T-helper 1 cell treated with Interleukin-12 subunit alpha and Interleukin-12 subunit beta and Interleukin-4 antibody, amounts not matched to agents 30 ng/mL and 1 ng/mL, for 36 hours (primary cell): ENCODE measurements around the gene PRRG3. TPM values are rescaled to one million over a fixed set of nuclear protein-coding genes. Genes with fewer than 3 reads are reported as not detected.

Experiments used
- intact Hi-C: fragments of 100-400 bp; cut with micrococcal nuclease; formaldehyde crosslinking; loops from one replicate; pipeline ENCODE4 v1.15.1; 2024
- total RNA-seq: library from RNA; stranded (reverse); gene quantifications from 2 replicates; pipeline ENCODE4 v1.2.3, GENCODE V29; 2022

The PRRG3 gene
- total RNA-seq, 1 donor from 2014 or later, result not detected

DNA sequence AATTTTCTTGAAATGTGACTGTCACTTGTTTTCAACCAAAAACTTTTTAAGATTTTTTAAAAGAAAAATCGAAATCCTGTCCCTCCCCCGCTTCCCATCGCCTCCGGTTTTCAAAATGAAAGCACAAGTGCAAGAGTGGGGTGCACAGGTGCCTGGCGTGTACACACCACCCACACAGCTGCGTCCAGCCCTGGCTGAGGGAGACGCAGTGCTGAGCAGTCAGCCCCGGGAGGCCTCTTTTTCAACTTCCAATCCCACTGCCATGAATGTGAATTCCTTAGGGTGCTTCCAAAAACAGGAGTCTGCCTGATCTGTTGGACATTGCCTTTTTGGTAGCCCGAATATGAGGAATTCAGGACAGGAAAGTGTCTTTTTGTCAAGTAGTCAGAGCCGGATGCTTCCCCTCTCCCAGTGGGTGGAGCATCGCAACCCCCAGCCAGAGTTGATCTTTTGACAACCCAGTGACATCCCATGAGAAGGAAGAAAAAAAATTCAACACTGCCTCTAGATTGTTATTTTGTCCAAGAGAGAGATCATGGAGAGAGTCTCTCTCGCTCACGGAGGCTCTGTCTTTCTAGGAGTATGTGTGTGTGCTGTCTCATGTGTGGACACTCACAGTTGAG, 8.9 kb downstream of the PRRG3 start:
- intact Hi-C loops, result no loop called here

- intact Hi-C loops, result no loop called here
These were observed 13.6 kb downstream of the PRRG3 start for GRCh38 chrX:151708821-151709220.

- intact Hi-C loops, result no loop called here
These were observed 15.2 kb downstream of the PRRG3 start for GRCh38 chrX:151710457-151710856.

- intact Hi-C loops, result no loop called here
These were observed 15.9 kb downstream of the PRRG3 start for GRCh38 chrX:151711154-151711553.

DNA sequence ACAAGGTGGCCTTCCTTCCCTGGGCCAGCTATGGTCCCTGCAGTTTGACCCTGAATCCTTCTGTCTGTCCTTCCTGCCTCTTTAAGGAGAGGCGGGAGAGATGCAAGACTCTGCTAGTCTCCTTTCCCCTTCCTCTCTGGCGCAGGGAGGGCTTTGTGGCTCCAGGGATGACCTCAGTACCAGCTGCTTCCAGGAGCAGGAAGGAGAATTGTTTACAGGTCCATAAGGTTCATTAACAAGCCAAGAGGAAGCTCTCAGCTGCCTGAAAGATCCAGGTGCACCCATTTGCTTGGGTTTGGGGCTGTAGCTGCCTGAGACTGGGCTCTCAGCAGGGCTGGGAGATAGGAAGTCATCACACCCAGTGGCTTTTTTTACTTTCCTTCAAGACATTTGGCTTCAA, 16.5 kb downstream of the PRRG3 start:
- intact Hi-C loops, result no loop called here

DNA sequence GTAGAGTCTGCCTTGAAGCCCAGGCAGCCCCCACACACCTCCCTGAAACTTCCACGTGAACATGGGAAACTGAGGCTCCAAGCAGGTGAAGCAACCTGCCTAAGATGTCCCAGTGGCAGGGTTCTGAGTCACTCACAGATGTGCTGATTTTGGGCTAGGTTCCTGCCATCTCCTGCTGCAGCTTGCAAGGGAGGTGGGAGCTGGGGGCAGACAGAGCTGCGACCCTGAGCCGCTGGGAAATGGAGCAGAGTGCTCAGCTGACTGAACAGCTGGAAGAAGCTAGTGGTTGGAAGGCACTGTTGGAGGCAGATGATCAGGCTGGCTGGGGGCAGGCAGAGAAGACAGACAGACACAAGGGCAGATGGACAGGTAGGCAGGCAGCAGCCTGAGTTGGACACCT, 17.0 kb downstream of the PRRG3 start:
- intact Hi-C loops, result no loop called here

DNA sequence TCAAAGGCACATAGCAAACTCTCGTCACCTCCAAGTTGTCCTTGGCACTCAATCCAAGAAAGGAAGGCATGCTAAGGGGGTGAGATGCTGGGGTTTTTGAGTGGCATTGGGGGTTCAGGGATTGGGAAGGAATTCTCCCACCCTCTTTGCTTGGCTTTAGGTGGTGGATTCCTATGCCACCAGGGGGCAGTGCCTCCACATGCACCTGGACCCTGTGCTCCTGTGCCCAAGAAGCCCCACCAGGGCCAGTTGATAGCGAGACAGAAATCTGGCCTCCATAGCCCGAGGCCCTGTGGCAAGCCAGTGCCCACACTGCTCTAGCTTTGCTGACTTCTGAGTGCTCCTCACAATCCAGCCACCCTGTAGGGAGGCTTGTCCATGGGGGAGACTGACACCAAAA, 18.6 kb downstream of the PRRG3 start:
- intact Hi-C loops, result no loop called here

DNA sequence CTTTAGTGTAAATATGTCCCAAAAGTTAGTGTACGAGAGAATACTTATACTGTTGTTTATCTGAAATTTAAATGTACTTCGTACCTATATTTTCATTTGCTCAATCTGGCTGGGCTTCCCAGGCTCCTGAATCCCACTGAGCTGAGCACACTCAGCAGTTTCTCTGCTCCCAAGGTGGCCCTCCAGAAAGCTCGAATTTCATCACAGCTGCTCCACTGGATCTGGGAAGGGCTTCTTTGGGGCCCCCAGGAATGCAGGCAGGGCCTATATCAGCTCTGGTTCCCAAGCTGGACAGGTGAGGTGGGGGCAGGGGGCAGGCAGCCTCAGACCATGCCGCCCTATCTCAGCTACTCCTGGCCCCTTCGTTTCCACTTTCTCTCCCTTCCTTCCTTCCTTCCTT, 19.1 kb downstream of the PRRG3 start:
- intact Hi-C loops, result no loop called here

DNA sequence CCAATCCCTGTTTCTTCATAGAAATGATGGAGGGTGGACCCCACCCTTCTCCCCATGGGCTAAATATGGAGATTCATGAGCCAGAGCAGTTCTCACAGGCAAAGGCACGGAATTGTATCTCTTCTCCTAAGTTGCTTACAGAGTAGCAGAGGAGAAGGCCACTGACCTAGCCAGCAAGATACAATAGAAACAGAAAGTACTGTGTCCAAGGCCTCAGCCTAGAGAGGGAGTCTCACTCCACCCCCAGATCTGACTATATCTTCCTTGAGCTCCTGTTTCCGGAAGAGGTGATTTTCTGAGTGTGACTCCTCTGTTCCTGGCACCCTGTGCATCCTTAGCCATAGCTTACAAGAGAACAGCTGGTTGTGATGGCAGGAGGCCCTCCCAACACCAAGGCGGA, 20.5 kb downstream of the PRRG3 start, which contains the start of gene FATE1:
TSS of gene FATE1 (plus strand) at position 284 of the 400 bp plus-strand sequence. CDS start at position 369, 85 bp downstream.
- intact Hi-C loops, result no loop called here

- intact Hi-C loops, result no loop called here
These were observed 27.1 kb downstream of the PRRG3 start for GRCh38 chrX:151722241-151722846.

- intact Hi-C loops, result no loop called here
These were observed 28.0 kb downstream of the PRRG3 start for GRCh38 chrX:151723156-151723760.

DNA sequence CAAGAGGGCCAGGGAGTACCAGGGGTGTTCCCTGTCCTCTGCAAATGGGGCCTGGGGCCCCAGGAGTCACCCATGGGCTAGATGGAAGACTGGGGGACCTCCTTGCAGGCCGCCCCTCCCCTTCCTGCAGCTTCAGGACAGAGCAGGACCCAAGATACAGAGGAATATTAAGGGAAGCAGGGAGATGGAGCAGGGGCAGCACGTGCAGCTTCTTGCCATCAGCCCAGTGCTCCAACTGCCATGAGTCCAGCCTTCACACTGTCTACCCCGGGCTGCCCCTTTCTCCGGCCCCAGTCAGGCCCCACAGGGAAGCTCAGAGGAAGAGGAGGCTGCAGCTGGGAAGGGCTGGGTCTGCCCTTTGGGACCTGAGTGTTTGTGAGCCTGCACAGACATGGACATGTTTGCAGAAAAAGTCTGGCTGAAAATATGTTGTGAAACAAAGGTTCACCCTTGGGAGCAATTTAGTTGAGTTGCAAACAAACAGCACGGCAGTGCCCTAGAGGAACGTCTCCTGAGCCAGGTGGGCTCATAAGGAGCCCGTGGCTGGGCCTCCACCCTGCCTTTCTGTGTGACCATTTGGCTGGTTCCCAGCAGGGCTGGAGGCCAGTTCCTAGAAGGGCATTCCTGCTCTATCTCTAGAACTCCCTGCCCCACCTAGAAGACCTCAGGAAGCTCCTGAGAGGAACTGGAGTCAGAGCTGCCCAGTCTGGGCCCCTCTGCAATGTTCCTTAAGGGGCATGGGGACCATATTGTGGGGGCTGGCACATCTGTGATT, 29.5 kb downstream of the PRRG3 start:
- intact Hi-C loops, result no loop called here

DNA sequence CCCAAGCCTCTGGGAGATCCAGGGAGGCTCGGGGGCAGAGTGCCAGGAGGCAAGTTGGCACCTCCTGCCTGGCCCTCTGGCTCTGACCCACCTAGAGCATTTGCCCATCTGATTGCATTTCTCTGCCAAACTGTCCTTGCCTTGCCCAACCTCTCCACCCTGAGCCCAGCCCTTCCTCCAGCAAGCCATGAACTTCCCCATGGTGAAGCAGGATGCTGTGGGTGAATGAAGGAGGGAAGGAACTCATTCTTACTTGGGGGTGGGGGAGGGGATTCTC, 30.0 kb downstream of the PRRG3 start:
- intact Hi-C loops, result no loop called here

DNA sequence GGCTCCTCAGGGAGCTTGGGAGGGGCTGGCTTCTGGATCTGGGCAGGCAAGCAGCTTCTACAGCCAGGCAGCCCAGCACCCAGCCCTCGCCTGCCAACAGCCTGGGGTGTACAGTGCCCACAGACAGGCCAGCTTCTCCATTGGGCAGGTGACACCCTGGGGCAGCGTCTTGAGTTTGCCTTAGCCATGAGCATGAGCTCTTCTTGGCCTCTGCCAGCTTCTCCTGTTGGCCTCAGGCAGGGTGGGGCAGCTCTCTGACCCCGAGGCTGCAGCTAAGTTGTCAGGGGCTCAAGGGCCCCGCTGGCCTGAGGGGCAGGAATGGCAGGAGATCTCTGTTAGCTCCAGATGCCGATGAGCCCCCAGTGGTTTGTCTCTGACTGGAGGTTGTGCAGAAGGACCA, 31.5 kb downstream of the PRRG3 start:
- intact Hi-C loops, result no loop called here

DNA sequence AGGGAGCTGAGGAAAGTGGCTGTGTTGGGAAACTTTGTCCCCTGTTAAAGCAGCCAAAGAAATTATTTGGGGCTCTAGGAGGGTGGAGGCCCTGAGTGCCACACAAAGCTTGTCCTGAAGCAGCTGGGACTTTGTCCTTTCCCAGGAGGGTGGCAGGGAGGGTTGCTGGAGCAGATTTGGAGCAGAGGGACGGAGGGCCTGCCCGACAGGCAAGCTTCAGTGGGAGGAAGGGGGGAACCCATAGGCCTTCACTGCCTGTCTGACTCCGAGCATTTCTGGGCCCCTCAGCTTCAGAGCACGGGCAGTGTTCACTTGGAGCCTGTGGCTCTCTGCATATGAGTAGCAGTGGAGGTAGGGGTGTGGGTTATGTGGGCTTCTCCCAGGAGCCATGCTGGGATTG, 32.1 kb downstream of the PRRG3 start:
- intact Hi-C loops, result no loop called here

DNA sequence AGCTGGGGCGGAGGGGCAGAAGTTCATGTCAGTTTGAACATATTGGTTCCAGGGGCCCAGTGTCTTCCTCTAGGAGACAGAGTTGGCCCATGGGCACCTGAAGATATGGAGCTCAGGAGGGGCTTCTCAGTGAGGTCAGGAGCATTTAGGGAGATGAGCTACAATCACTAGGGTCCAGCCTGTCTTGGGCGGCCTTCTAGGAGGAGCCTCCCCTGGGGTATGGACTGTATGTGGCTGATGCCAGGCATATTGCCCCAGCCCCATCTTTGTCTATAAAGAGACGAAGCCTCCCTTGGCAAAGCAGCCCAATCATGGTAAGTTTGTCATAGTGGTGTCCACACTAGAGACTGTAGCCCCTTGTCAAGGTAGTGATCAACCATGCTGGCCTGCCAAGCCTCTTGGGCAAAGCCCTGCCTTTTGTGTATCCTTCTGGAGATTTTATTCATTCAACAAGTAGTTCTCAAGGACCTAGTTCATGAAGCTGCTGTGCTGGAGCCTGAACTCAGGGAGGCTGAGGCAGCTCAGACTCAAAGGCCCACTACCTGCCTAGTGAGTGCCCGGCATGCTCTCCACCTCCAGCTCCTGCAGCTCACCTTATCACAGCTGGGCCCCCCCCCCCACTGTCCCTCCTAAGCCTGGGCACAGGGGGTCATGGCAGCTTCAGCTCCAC, 33.9 kb downstream of the PRRG3 start:
- intact Hi-C loops, result no loop called here

DNA sequence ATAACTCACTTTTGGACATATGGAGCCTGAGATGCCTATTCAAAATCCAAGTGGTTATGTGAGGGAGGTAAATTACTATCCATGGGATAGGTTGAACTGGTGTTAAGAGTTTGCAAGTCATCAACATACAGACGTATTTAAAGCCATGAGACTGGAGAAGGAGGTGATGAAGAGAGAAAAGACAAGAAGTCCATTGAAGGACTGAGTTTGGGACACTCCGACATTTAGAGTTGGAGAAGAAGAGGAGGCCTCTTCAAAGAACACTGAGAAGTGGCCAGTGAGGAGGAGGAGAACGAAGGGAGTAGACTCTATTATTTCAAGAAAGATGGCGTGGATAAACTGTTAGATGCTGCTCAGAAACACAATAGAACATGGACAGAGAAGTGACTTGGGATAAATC, 39.2 kb downstream of the PRRG3 start, which contains the start of gene CNGA2:
TSS of gene CNGA2 (plus strand) at position 301 of the 400 bp plus-strand sequence. CDS start 3,738 bp downstream, outside the sequence.
- intact Hi-C loops, result no loop called here

- intact Hi-C loops, result no loop called here
These were observed 40.0 kb downstream of the PRRG3 start for GRCh38 chrX:151735219-151735618.

DNA sequence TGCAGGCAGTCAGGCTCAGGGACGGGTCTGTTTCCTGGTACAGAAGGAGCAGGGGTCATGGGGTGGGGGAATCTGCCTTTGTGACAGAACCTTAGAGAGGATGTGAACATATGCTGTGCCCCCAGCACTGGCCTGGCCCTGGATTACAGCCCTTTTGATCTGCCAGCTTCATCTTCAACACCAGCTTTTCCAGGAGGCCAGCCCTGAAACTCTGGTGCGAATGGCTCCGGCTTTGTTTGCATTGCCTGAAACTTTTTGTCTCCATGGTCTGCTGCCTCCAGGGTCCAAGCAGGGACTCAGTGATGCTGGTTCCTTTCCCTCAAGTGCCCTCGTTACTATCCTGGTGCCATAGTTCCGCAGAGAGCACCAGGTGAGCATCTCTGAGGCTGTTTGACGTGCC, 41.4 kb downstream of the PRRG3 start:
- intact Hi-C loops, result no loop called here

DNA sequence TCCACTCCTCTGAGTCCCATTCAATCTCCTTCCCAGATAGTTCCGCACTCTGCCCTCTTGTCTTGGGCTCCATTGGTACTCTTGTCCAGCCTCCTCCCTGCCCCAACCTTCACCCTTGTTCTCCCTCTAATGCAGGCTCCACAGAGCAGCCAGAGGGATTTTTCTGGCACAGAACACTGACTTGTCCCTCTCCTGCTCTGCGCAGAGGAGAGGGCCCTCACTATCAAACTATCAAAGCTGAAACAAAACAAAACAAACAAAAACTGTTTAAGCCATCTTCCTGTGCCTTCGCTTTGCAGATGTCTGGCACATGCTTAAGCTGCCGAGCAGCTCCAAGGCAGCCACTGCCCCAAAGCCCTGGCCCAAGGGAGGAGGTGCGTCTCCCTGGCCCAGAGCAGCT, 42.2 kb downstream of the PRRG3 start:
- intact Hi-C loops, result no loop called here

- intact Hi-C loops, result no loop called here
These were observed 43.5 kb downstream of the PRRG3 start for GRCh38 chrX:151738751-151739150.

DNA sequence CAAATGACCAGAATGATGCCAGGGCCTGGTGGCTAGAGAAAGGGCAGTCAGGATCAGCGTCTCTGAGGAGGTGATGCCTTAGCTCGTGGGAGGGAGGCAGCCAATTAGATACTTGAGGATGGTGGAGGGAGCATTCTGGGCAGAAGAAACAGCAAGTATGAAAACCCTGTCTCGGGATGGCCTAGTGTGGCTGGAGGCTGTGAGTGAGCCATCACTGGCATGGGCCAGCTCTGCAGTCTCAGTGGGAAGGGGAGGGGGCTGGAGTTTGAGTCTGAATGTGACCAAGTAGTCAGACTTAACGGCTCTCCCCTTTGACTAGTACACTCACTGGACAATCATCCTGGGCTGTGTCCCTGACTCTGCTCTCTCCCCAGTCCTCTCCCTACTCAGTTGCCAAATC, 46.3 kb downstream of the PRRG3 start:
- intact Hi-C loops, result no loop called here
